CD4-positive, CD25-positive, alpha-beta regulatory T cell (primary cell): ENCODE measurements around the gene SOCS4. TPM values are rescaled to one million over a fixed set of nuclear protein-coding genes. Genes with fewer than 3 reads are reported as not detected.

Source experiments
- ATAC-seq, 2 donors: fragments of 150-1000 bp; cut with Tn5 transposase; one replicate each; pipeline ENCODE4 v1.10.0; 2021; ENCODE audit warnings: low read depth in 2 of 2, moderate number of reproducible peaks in 2 of 2, moderate library complexity in 1 of 2
- DNase-seq, 3 donors: peaks; one replicate each; pipeline versions ENCODE4 v3.0.0 to v3.0.0-alpha.2; 2012 to 2022; ENCODE audit warnings: mixed read lengths in 1 of 3
- H3K27ac ChIP-seq: one replicate; pipeline ENCODE4 v1.7.0; 2013; ENCODE audit warnings: mild to moderate bottlenecking, low read length; ENCODE audit not compliant: insufficient read depth, poor library complexity, severe bottlenecking
- H3K27me3 ChIP-seq: one replicate; pipeline ENCODE4 v1.7.0; 2013; ENCODE audit warnings: low read length; ENCODE audit not compliant: control insufficient read depth, insufficient read depth
- H3K36me3 ChIP-seq: one replicate; pipeline ENCODE4 v1.7.0; 2013; ENCODE audit warnings: mild to moderate bottlenecking, low read length, moderate library complexity; ENCODE audit not compliant: control insufficient read depth, insufficient read depth
- H3K4me1 ChIP-seq: 2 replicates; pipeline ENCODE4 v1.7.0; 2013; ENCODE audit warnings: mild to moderate bottlenecking, low read length; ENCODE audit not compliant: insufficient read depth, control insufficient read depth, poor library complexity, severe bottlenecking
- H3K4me3 ChIP-seq: one replicate; pipeline ENCODE4 v1.7.0; 2013; ENCODE audit warnings: low read depth, mild to moderate bottlenecking, low read length, moderate library complexity
- H3K9me3 ChIP-seq, 2 experiments: 1 replicate in 1 of 2; 2 replicates in 1 of 2; pipeline ENCODE4 v1.7.0; 2013; ENCODE audit warnings: low read length in 2 of 2, mild to moderate bottlenecking in 1 of 2, moderate library complexity in 1 of 2; ENCODE audit not compliant: control insufficient read depth in 2 of 2
- H3K27ac Mint-ChIP-seq, 3 donors: one replicate each; pipeline ENCODE4 v1.8.0; 2020 to 2022; ENCODE audit warnings: mild to moderate bottlenecking in 3 of 3, mixed read lengths in 3 of 3, moderate library complexity in 2 of 3
- H3K27me3 Mint-ChIP-seq: one replicate; pipeline ENCODE4 v1.8.0; 2022; ENCODE audit warnings: mild to moderate bottlenecking, mixed read lengths
- H3K36me3 Mint-ChIP-seq: one replicate; pipeline ENCODE4 v1.8.0; 2020; ENCODE audit warnings: mixed read lengths
- H3K4me1 Mint-ChIP-seq, 4 donors: one replicate each; pipeline ENCODE4 v1.8.0; 2020 to 2022; ENCODE audit warnings: mixed read lengths in 4 of 4, mild to moderate bottlenecking in 1 of 4
- H3K4me3 Mint-ChIP-seq, 4 donors: one replicate each; pipeline ENCODE4 v1.8.0; 2020 to 2022; ENCODE audit warnings: mild to moderate bottlenecking in 4 of 4, mixed read lengths in 4 of 4, moderate library complexity in 3 of 4
- H3K9me3 Mint-ChIP-seq, 7 donors: one replicate each; pipeline ENCODE4 v1.8.0; 2020 to 2022; ENCODE audit warnings: mixed read lengths in 7 of 7, mild to moderate bottlenecking in 3 of 7, moderate library complexity in 2 of 7
- polyA plus RNA-seq, 4 donors: library from polyadenylated mRNA; unstranded; fragments of 300-500 nt; fragmentation: Illumina TruSeq; gene quantifications; one replicate each; pipeline ENCODE4 v1.2.3, GENCODE V29; 2021
- total RNA-seq: library from RNA; stranded (reverse); gene quantifications from one replicate; pipeline ENCODE4 v1.2.3, GENCODE V29; 2022

Gene SOCS4
- total and polyA plus RNA-seq, 5 donors from 2014 or later, result 2.5 to 28.5 (median 2.9) TPM

GRCh38 chr14:55052269-55052930 lies 25.4 kb downstream of the SOCS4 start:
- Mint-ChIP-seq H3K27me3 (peaks cover 5% of the 10 kb centered on the region), H3K27ac (peak overlapping the region; percentile 91 to 99 (median 96)), H3K4me3 (peak overlapping the region; percentile 90 to 99 (median 94)), H3K9me3 (peaks cover 0 to 1% (median 0%) of the 10 kb centered on the region in 7 donors), H3K4me1 (peaks cover 22 to 54% (median 41%) of the 10 kb centered on the region in 4 donors), H3K36me3 (peaks cover 14% of the 10 kb centered on the region)
- Histone ChIP-seq H3K27ac (peak overlapping the region; percentile 100), H3K27me3 (no peaks in the 10 kb centered on the region), H3K4me1 (peaks cover 41% of the 10 kb centered on the region), H3K9me3 (no peaks in the 10 kb centered on the region), H3K36me3 (peaks cover 15% of the 10 kb centered on the region), H3K4me3 (peak overlapping the region; percentile 99)
- no peak for DNase-seq
- ATAC-seq, result no peak

DNA sequence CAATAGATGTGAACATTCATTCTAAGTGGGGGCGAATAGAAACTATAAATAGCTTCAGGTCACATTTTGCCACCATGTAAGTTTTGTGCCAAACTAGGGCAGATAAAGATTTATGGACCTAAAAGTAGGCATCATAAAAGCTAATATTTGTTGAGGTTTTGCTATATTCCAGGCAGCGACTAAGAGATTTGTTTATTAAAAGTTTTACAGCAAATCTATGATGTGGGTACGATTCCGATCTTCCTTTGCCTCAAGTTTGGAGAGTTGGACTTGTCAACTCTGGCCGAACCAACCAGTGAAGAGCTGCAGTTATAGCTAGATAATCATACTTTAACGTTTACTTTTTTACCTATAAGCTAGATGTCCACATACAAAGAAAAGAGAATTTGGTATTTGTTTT lies 26.0 kb downstream of the SOCS4 start:
- Histone ChIP-seq H3K4me1 (peaks cover 41% of the 10 kb centered on the region), H3K9me3 (no peaks in the 10 kb centered on the region), H3K36me3 (peaks cover 21% of the 10 kb centered on the region), H3K27ac (peak overlapping the region; percentile 100), H3K4me3 (peak overlapping the region; percentile 99), H3K27me3 (no peaks in the 10 kb centered on the region)
- Mint-ChIP-seq H3K27me3 (peaks cover 5% of the 10 kb centered on the region), H3K4me1 (peaks cover 24 to 58% (median 43%) of the 10 kb centered on the region in 4 donors), H3K4me3 (peak overlapping the region; percentile 90 to 99 (median 94)), H3K9me3 (peaks cover 0 to 1% (median 0%) of the 10 kb centered on the region in 7 donors), H3K36me3 (peaks cover 16% of the 10 kb centered on the region), H3K27ac (peak overlapping the region; percentile 93 to 99 (median 96))
- DNase-seq, result no peak
- no peak for ATAC-seq

- peaks cover 5% of the 10 kb centered on the region for H3K27me3 Mint-ChIP-seq
- H3K4me3 Mint-ChIP-seq, result peak overlapping the region; percentile 90 to 99 (median 94)
- peaks cover 20% of the 10 kb centered on the region for H3K36me3 Mint-ChIP-seq
- DNase-seq, result no peak
- peak overlapping the region; percentile 56 to 99 (median 93) for H3K27ac Mint-ChIP-seq
- Histone ChIP-seq H3K27me3 (no peaks in the 10 kb centered on the region), H3K27ac (peak overlapping the region; percentile 100), H3K9me3 (no peaks in the 10 kb centered on the region), H3K4me1 (peaks cover 42% of the 10 kb centered on the region), H3K4me3 (peak overlapping the region; percentile 99), H3K36me3 (peaks cover 24% of the 10 kb centered on the region)
- no peak for ATAC-seq
- peaks cover 28 to 63% (median 45%) of the 10 kb centered on the region in 4 donors for H3K4me1 Mint-ChIP-seq
- peaks cover 0 to 1% (median 0%) of the 10 kb centered on the region in 7 donors for H3K9me3 Mint-ChIP-seq
Observed at GRCh38 chr14:55053500-55053899, 26.5 kb downstream of the SOCS4 start.

GRCh38 chr14:55054098-55054497 lies 27.1 kb downstream of the SOCS4 start:
- H3K27ac ChIP-seq, result no peak overlapping the region
- no peaks in the 10 kb centered on the region for H3K27me3 ChIP-seq
- H3K9me3 ChIP-seq, result no peaks in the 10 kb centered on the region
- peaks cover 44% of the 10 kb centered on the region for H3K4me1 ChIP-seq
- Mint-ChIP-seq H3K4me1 (peaks cover 28 to 63% (median 46%) of the 10 kb centered on the region in 4 donors), H3K27ac (peak overlapping the region in 1 of 3 donors; percentile 28), H3K36me3 (peaks cover 20% of the 10 kb centered on the region), H3K27me3 (peaks cover 5% of the 10 kb centered on the region), H3K4me3 (peak overlapping the region; percentile 17 to 99 (median 54)), H3K9me3 (peaks cover 0 to 1% (median 0%) of the 10 kb centered on the region in 7 donors)
- no peak for DNase-seq
- ATAC-seq, result no peak
- peak overlapping the region; percentile 99 for H3K4me3 ChIP-seq
- H3K36me3 ChIP-seq, result peaks cover 24% of the 10 kb centered on the region

GRCh38 chr14:55057919-55058318 lies 30.9 kb downstream of the SOCS4 start:
- Mint-ChIP-seq H3K4me1 (peaks cover 26 to 77% (median 52%) of the 10 kb centered on the region in 4 donors), H3K36me3 (peaks cover 32% of the 10 kb centered on the region), H3K27me3 (no peaks in the 10 kb centered on the region), H3K27ac (peak overlapping the region in 1 of 3 donors; percentile 46), H3K9me3 (peaks cover 0 to 1% (median 0%) of the 10 kb centered on the region in 7 donors), H3K4me3 (no peak overlapping the region)
- ATAC-seq (no peak), DNase-seq (no peak)
- Histone ChIP-seq H3K36me3 (peaks cover 37% of the 10 kb centered on the region), H3K9me3 (no peaks in the 10 kb centered on the region), H3K27ac (no peak overlapping the region), H3K4me1 (peaks cover 40% of the 10 kb centered on the region), H3K27me3 (no peaks in the 10 kb centered on the region), H3K4me3 (no peak overlapping the region)

- Mint-ChIP-seq H3K4me3 (peak overlapping the region in 3 of 4 donors; percentile 16 to 61 (median 20)), H3K27me3 (no peaks in the 10 kb centered on the region), H3K9me3 (peaks cover 0 to under 1% (median 0%) of the 10 kb centered on the region in 7 donors), H3K4me1 (peaks cover 15 to 68% (median 41%) of the 10 kb centered on the region in 4 donors), H3K27ac (no peak overlapping the region), H3K36me3 (peaks cover 26% of the 10 kb centered on the region)
- Histone ChIP-seq H3K9me3 (no peaks in the 10 kb centered on the region), H3K36me3 (peaks cover 47% of the 10 kb centered on the region), H3K4me3 (no peak overlapping the region), H3K27me3 (no peaks in the 10 kb centered on the region), H3K4me1 (peaks cover 27% of the 10 kb centered on the region), H3K27ac (no peak overlapping the region)
- no peak for DNase-seq
- no peak for ATAC-seq
Observed at GRCh38 chr14:55059333-55059732, 32.3 kb downstream of the SOCS4 start.

DNA sequence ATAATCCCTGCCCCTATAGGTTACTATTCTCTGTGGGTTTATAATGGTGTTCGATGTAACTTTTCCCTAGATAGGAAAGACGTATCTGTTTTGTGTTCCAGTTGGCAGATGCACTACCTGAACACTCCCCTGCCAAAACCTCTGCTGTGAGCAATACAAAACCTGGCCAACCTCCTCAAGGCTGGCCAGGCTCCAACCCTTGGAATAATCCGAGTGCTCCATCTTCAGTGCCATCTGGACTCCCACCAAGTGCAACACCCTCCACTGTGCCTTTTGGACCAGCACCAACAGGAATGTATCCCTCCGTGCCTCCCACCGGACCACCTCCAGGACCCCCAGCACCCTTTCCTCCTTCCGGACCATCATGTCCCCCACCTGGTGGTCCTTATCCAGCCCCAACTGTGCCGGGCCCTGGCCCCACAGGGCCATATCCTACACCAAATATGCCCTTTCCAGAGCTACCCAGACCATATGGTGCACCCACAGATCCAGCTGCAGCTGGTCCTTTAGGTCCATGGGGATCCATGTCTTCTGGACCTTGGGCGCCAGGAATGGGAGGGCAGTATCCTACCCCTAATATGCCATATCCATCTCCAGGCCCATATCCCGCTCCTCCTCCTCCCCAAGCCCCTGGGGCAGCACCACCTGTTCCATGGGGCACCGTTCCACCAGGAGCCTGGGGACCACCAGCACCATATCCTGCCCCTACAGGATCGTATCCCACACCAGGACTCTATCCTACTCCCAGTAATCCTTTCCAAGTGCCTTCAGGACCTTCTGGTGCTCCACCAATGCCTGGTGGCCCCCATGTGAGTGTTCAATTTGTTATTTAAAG lies 35.7 kb downstream of the SOCS4 start:
- H3K36me3 Mint-ChIP-seq, result peaks cover 40% of the 10 kb centered on the region
- peaks cover 5 to 47% (median 36%) of the 10 kb centered on the region in 4 donors for H3K4me1 Mint-ChIP-seq
- H3K27me3 Mint-ChIP-seq, result no peaks in the 10 kb centered on the region
- Histone ChIP-seq H3K27me3 (no peaks in the 10 kb centered on the region), H3K4me3 (no peak overlapping the region), H3K9me3 (no peaks in the 10 kb centered on the region), H3K36me3 (peaks cover 50% of the 10 kb centered on the region), H3K4me1 (peaks cover 12% of the 10 kb centered on the region), H3K27ac (no peak overlapping the region)
- H3K4me3 Mint-ChIP-seq, result peak overlapping the region in 1 of 4 donors; percentile 62
- DNase-seq (no peak), ATAC-seq (no peak)
- peak overlapping the region in 1 of 3 donors; percentile 92 for H3K27ac Mint-ChIP-seq
- H3K9me3 Mint-ChIP-seq, result no peaks in the 10 kb centered on the region
